Dedifferentiated amniotic fluid mesenchymal stem cell (primary cell): ENCODE data around the gene LARP4.

ENCODE experiments used
- DNase-seq: peaks from one replicate; pipeline ENCODE4 v3.0.0-alpha.2; 2016; ENCODE audit errors: extremely low spot score

The LARP4 gene

DNA sequence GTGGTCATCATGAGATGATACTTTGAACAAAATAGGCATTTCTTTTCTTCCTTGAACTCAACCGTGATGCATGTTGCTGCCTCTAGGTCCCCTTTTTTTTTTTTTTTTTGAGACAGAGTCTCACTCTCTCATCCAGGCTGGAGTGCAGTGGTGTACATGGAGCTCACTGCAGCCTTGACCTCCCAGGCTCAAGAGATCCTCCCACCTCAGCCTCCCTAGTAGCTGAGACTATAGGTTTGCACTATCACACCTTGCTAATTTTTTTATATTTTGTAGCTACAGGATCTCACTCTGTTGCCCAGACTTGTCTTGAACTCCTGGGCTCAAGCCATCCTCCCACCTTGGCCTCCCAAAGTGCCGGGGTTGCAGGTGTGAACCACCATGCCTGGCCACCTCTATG, 124.7 kb downstream of the LARP4 start:
- DNase-seq, result no peak

DNA sequence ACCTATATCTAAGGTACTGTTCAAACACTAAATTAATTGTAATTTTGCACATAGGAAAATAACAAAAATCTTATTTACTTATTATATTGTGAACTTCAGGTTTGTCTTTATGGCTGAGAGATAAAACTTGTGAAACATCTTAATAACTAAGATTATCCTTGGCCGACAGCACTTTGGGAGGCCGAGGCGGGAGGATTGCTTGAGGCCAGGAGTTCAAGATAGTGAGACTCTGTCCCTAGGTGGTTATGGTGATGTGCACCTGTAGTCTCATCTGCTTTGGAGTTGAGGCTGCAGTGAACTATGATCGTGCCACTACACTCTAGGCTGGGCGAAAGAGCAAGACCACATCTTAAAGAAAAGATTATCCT, 126.7 kb downstream of the LARP4 start:
- DNase-seq, result no peak

DNA sequence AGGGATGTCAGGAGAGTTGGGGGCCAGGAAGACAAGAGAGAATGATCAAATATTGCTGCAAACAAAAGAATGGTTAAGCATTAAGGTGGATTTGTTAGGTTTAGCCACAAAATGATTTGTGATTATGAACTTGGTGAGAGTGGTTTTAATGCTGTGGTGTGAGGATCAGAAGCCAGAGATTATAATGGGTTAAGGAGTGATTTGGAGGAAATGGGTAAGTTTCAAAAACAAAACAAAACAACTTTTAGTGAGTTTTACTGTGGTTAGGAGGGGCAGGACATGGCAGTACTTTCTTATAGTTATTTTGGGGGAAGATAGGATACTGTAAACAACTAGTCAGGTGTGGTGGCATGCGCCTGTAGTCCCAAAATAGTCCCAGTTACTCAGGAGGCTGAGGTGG, 128.1 kb downstream of the LARP4 start:
- DNase-seq, result no peak

DNA sequence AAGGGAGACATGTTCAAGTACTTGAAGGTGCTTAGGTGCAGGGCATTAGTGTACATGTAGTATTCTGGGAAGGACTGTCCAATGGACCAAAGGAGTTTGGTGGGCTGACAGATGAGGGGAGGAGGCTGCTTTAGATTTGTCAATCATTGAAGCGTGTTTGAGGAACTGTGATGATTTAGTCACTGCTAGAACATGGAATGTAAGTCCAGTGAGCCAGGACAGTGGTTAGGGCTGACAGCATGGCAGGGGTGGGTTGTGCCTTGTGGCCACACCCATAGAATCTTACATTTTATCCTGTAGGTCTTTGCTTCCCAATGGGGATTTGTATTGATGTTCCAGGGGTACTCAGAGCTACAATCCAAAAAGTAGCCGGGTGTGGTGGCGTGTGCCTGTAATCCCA, 128.7 kb downstream of the LARP4 start:
- DNase-seq, result no peak
